H1 (cell line): Measurements from ENCODE around the gene PI4KA. TPM values are rescaled to one million over a fixed set of nuclear protein-coding genes. Genes with fewer than 3 reads are reported as not detected.

Experiments
- CTCF ChIA-PET: fragments of 300-600 bp; sonication (Branson Sonifier 250); formaldehyde crosslinking; loops from one replicate; lab custom pipeline; 2021; ENCODE audit not compliant: partially characterized antibody; lab: Charles Lee
- POLR2A ChIA-PET: fragments of 300-600 bp; sonication (Branson Sonifier 250); formaldehyde crosslinking; loops from one replicate; lab custom pipeline; 2021; ENCODE audit warnings: inconsistent platforms; ENCODE audit not compliant: partially characterized antibody; lab: Charles Lee
- DNase-seq, 2 experiments: peaks; one replicate each; pipeline versions ENCODE4 v3.0.0 to v3.0.0-alpha.2; 2010 to 2022; ENCODE audit warnings: low spot score in 2 of 2, low read depth in 1 of 2, mixed read lengths in 1 of 2
- FAIRE-seq: peaks from 2 replicates; lab custom pipeline; 2011; peaks lifted over from hg19 to GRCh38; lab: Jason Lieb, UNC
- H2AFZ ChIP-seq: 2 replicates; pipeline ENCODE4 v1.8.1; 2012; ENCODE audit warnings: low read length, inconsistent platforms
- H2AK5ac ChIP-seq: 2 replicates; pipeline ENCODE4 v1.6.1; 2013; ENCODE audit warnings: low read depth, low read length
- H2BK120ac ChIP-seq: replicated peaks from 2 replicates; pipeline ENCODE3; 2013; ENCODE audit warnings: low read depth, low read length, inconsistent platforms
- H2BK12ac ChIP-seq: 2 replicates; pipeline ENCODE4 v1.6.1; 2013; ENCODE audit warnings: low read depth, low read length
- H2BK15ac ChIP-seq: 2 replicates; pipeline ENCODE4 v1.6.1; 2013; ENCODE audit warnings: low read length
- H2BK20ac ChIP-seq: 2 replicates; pipeline ENCODE4 v1.6.1; 2013; ENCODE audit warnings: low read length
- H2BK5ac ChIP-seq: 2 replicates; pipeline ENCODE4 v1.6.1; 2013; ENCODE audit warnings: low read depth, low read length
- H3K14ac ChIP-seq: 2 replicates; pipeline ENCODE4 v1.6.1; 2013; ENCODE audit warnings: inconsistent platforms; ENCODE audit not compliant: insufficient read length
- H3K18ac ChIP-seq: 2 replicates; pipeline ENCODE4 v1.6.1; 2013; ENCODE audit warnings: low read length; ENCODE audit errors: extremely low read depth
- H3K23ac ChIP-seq: 2 replicates; pipeline ENCODE4 v1.6.1; 2013; ENCODE audit warnings: inconsistent platforms; ENCODE audit not compliant: insufficient read length
- H3K23me2 ChIP-seq: 2 replicates; pipeline ENCODE4 v1.6.1; 2013; ENCODE audit warnings: low read depth, low read length
- H3K27ac ChIP-seq: 2 replicates; pipeline ENCODE4 v1.6.1; 2011; ENCODE audit warnings: low read depth, low read length, inconsistent platforms
- H3K27me3 ChIP-seq, 4 experiments: replicated peaks in 1 of 4; 1 replicate in 1 of 4; 2 replicates in 3 of 4; pipeline versions ENCODE4 v1.6.1 to v1.8.1; 2011 to 2013; ENCODE audit warnings: low read length in 3 of 4, mild to moderate bottlenecking in 3 of 4, inconsistent platforms in 2 of 4, mixed read lengths in 2 of 4, moderate library complexity in 1 of 4; ENCODE audit not compliant: control insufficient read depth in 3 of 4, insufficient read depth in 3 of 4; ENCODE audit errors: extremely low read depth in 1 of 4
- H3K36me3 ChIP-seq, 4 experiments: 2 replicates each; pipeline versions ENCODE4 v1.6.1 to v1.8.1; 2011 to 2013; ENCODE audit warnings: mild to moderate bottlenecking in 4 of 4, low read length in 3 of 4, moderate library complexity in 2 of 4, control low read depth in 1 of 4, inconsistent platforms in 1 of 4; ENCODE audit not compliant: insufficient read depth in 4 of 4, control insufficient read depth in 2 of 4
- H3K4ac ChIP-seq: replicated peaks from 2 replicates; pipeline ENCODE3; 2013; ENCODE audit warnings: low read length, low read depth, mixed read lengths, inconsistent platforms; ENCODE audit not compliant: insufficient read length
- H3K4me1 ChIP-seq, 4 experiments: replicated peaks in 1 of 4; 1 replicate in 1 of 4; 2 replicates in 3 of 4; pipeline versions ENCODE4 v1.6.1 to v1.8.1; 2011 to 2013; ENCODE audit warnings: low read length in 3 of 4, inconsistent platforms in 2 of 4, mixed read lengths in 1 of 4; ENCODE audit not compliant: insufficient read depth in 4 of 4, control insufficient read depth in 3 of 4
- H3K4me2 ChIP-seq, 2 experiments: 2 replicates each; pipeline versions ENCODE4 v1.6.1 to v1.8.1; 2011 to 2013; ENCODE audit warnings: low read depth in 2 of 2, low read length in 2 of 2, control low read depth in 1 of 2, inconsistent platforms in 1 of 2, mild to moderate bottlenecking in 1 of 2; ENCODE audit not compliant: insufficient read depth in 1 of 2
- H3K4me3 ChIP-seq, 4 experiments: fragments of 200-600, 300-600 bp in 1 of 4; sonication (generic), shearing (Covaris generic), sonication (Bioruptor Twin) in 1 of 4; 2 replicates each; pipeline versions ENCODE4 v1.5.1 to v1.8.1; 2011 to 2016; ENCODE audit warnings: low read length in 4 of 4, low read depth in 3 of 4, control low read depth in 2 of 4, inconsistent platforms in 2 of 4, mild to moderate bottlenecking in 2 of 4, mixed read lengths in 1 of 4, moderate library complexity in 1 of 4; ENCODE audit not compliant: insufficient read depth in 2 of 4; ENCODE audit errors: extremely low read depth in 1 of 4
- H3K56ac ChIP-seq: replicated peaks from 2 replicates; pipeline ENCODE3; 2013; ENCODE audit warnings: low read depth, mild to moderate bottlenecking, mixed read lengths, low read length, inconsistent platforms; ENCODE audit not compliant: insufficient read length
- H3K79me1 ChIP-seq: 2 replicates; pipeline ENCODE4 v1.6.1; 2013; ENCODE audit warnings: low read depth, low read length, control low read depth
- H3K79me2 ChIP-seq, 2 experiments: 2 replicates each; pipeline versions ENCODE4 v1.6.1 to v1.8.1; 2012 to 2013; ENCODE audit warnings: low read length in 2 of 2, mild to moderate bottlenecking in 2 of 2, inconsistent platforms in 1 of 2; ENCODE audit not compliant: insufficient read depth in 2 of 2, control insufficient read depth in 1 of 2
- H3K9ac ChIP-seq, 4 experiments: replicated peaks in 1 of 4; 1 replicate in 1 of 4; 2 replicates in 3 of 4; pipeline versions ENCODE4 v1.6.1 to v1.8.1; 2011 to 2013; ENCODE audit warnings: low read depth in 3 of 4, low read length in 3 of 4, control low read depth in 2 of 4, mild to moderate bottlenecking in 2 of 4, moderate library complexity in 2 of 4, inconsistent platforms in 1 of 4; ENCODE audit errors: extremely low read depth in 1 of 4
- H3K9me3 ChIP-seq, 2 experiments: 2 replicates each; pipeline versions ENCODE4 v1.6.1 to v1.8.1; 2012 to 2013; ENCODE audit warnings: mild to moderate bottlenecking in 2 of 2, moderate library complexity in 2 of 2, control low read depth in 1 of 2, inconsistent platforms in 1 of 2, low read depth in 1 of 2, low read length in 1 of 2, mixed read lengths in 1 of 2; ENCODE audit not compliant: insufficient read depth in 2 of 2
- H4K20me1 ChIP-seq, 2 experiments: replicated peaks in 1 of 2; 2 replicates each; pipeline versions ENCODE3 to v1.8.1; 2011 to 2013; ENCODE audit warnings: inconsistent platforms in 2 of 2, low read length in 2 of 2, mild to moderate bottlenecking in 1 of 2; ENCODE audit not compliant: insufficient read depth in 2 of 2, control insufficient read depth in 1 of 2
- H4K5ac ChIP-seq: 2 replicates; pipeline ENCODE4 v1.6.1; 2013; ENCODE audit warnings: low read length, low read depth, mixed read lengths, inconsistent platforms; ENCODE audit not compliant: insufficient read length
- H4K8ac ChIP-seq: 2 replicates; pipeline ENCODE4 v1.8.0; 2013; ENCODE audit warnings: mild to moderate bottlenecking, moderate library complexity, low read length, inconsistent platforms; ENCODE audit not compliant: insufficient read depth; ENCODE audit errors: extremely low read depth
- H4K91ac ChIP-seq: replicated peaks from 2 replicates; pipeline ENCODE3; 2013; ENCODE audit warnings: low read length, mixed read lengths, inconsistent platforms; ENCODE audit not compliant: insufficient read length
- CBX8 ChIP-seq: fragments of 300-800, 300-1000 bp; sonication (generic); IDR thresholded peaks from 2 replicates; pipeline ENCODE4 v1.7.1; 2016; ENCODE audit warnings: low read depth, low read length, borderline replicate concordance
- CEBPB ChIP-seq: IDR thresholded peaks from 2 replicates; pipeline ENCODE4 v1.6.1; 2012; ENCODE audit warnings: low read depth, low read length
- EGR1 ChIP-seq: IDR thresholded peaks from 2 replicates; pipeline ENCODE4 v1.6.1; 2011; ENCODE audit warnings: low read depth, low read length, borderline replicate concordance
- EZH2 ChIP-seq: fragments of 200-600 bp; sonication (generic); IDR thresholded peaks from 2 replicates; pipeline ENCODE4 v1.7.1; 2012; ENCODE audit warnings: low read depth, mild to moderate bottlenecking, moderate library complexity, low read length, inconsistent platforms; ENCODE audit not compliant: severe bottlenecking
- HDAC6 ChIP-seq: IDR thresholded peaks from one replicate; pipeline ENCODE4 v1.7.1; 2012; ENCODE audit warnings: low read depth, mild to moderate bottlenecking, inconsistent platforms, low read length, moderate library complexity
- JUN ChIP-seq: IDR thresholded peaks from 2 replicates; pipeline ENCODE4 v1.6.1; 2011; ENCODE audit warnings: low read depth, mild to moderate bottlenecking, improper control_type of control experiment, low read length
- MAX ChIP-seq: IDR thresholded peaks from 2 replicates; pipeline ENCODE4 v1.6.1; 2012; ENCODE audit warnings: inconsistent platforms
- POLR2A ChIP-seq, 2 experiments: IDR thresholded peaks; 1 replicate in 1 of 2; 2 replicates in 1 of 2; pipeline ENCODE4 v1.6.1; 2011; ENCODE audit warnings: low read depth in 2 of 2, low read length in 2 of 2, mild to moderate bottlenecking in 2 of 2; ENCODE audit errors: control extremely low read depth in 1 of 2
- SIX5 ChIP-seq: IDR thresholded peaks from 2 replicates; pipeline ENCODE4 v1.6.1; 2011; ENCODE audit warnings: mild to moderate bottlenecking, low read depth, low read length
- TBP ChIP-seq: IDR thresholded peaks from 2 replicates; pipeline ENCODE4 v1.6.1; 2011; ENCODE audit warnings: low read depth, low read length, improper control_type of control experiment
- TEAD4 ChIP-seq: IDR thresholded peaks from 2 replicates; pipeline ENCODE4 v1.6.1; 2012; ENCODE audit warnings: low read depth, low read length, inconsistent platforms, mixed read lengths
- WGBS, 2 experiments: shearing (Covaris generic) in 1 of 2; methylation state at CpG; one replicate each; pipeline versions ENCODE4 v1.1.6 to v1.1.7; 2013 to 2015; ENCODE audit warnings: low lambda C conversion rate in 2 of 2, mixed read lengths in 2 of 2, inconsistent platforms in 1 of 2, low coverage in 1 of 2, missing lambda C conversion rate in 1 of 2; ENCODE audit not compliant: insufficient replicate concordance in 2 of 2, insufficient coverage in 1 of 2, insufficient read length in 1 of 2; ENCODE audit errors: extremely low coverage in 1 of 2, missing lambda C conversion rate in 1 of 2; 5-methylcytosine and 5-hydroxymethylcytosine counted together
- polyA plus RNA-seq, 7 experiments: library from polyadenylated mRNA; depleted of rRNA in 3 of 7; stranded (reverse) in 5 of 7; unstranded in 2 of 7; fragments of >200 nt in 5 of 7; fragments of 200-250 nt in 2 of 7; gene quantifications; 1 replicate in 5 of 7; 2 replicates in 1 of 7; 4 replicates in 1 of 7; pipeline versions ENCODE4 v1.2.1 to v1.2.3, GENCODE V29; 2011 to 2013; ENCODE audit warnings: missing spikeins in 2 of 7, mixed read lengths in 2 of 7
- total RNA-seq: library from RNA; stranded (reverse); fragmentation: NEBNext Ultra II Directional; extraction: Animal tissue kit (Norgen Biotek cat#: 25700); gene quantifications from 2 replicates; pipeline ENCODE4 v1.2.1, GENCODE V29; 2021
- TF ChIP-seq, protein P1 (sequence below): IDR thresholded peaks from 2 replicates; pipeline ENCODE4 v1.6.1; 2012; ENCODE audit warnings: low read length, inconsistent platforms

PI4KA gene
- total and polyA plus RNA-seq, 2 of the 8 experiments (the other 6 are each of a cell fraction or from before 2014, with no cell fraction given) = 22.5 to 37.7 TPM

DNA sequence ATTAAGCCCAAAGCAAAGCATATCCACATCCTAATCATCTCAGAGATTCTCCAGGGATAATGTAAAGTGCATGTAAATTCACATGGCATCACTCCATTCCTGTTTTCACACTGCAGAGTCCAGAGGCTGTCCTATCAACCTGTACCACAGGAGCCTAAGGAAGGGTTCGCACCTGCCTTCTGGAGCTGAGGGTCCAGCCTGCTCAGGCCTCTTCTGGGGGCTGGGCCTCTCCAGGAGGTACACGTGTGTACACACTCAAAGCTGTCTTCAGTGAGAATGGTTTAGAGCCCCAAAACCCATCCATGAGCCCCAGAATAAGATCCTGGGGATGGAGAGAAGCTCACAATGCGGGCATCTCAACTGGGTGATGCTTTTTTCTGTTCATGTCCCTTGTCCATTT is 23.9 kb downstream of the PI4KA start:
- Histone ChIP-seq H3K56ac (no peak overlapping the region), H3K9ac (no peak overlapping the region), H3K23me2 (no peaks in the 10 kb centered on the region), H2BK12ac (no peak overlapping the region), H3K36me3 (peaks cover 0 to 5% (median 1%) of the 10 kb centered on the region in 4 experiments; a peak in 1 of 8 replicates), H3K23ac (no peak overlapping the region), H4K20me1 (no peaks in the 10 kb centered on the region), H3K4me3 (no peak overlapping the region), H4K91ac (no peak overlapping the region), H2BK5ac (no peak overlapping the region), H4K5ac (no peak overlapping the region), H3K79me1 (no peaks in the 10 kb centered on the region), H2BK120ac (no peak overlapping the region), H2AK5ac (no peak overlapping the region), H3K18ac (no peak overlapping the region), H3K4me1 (no peaks in the 10 kb centered on the region), H2AFZ (no peak overlapping the region), H3K27ac (no peak overlapping the region), H3K14ac (no peak overlapping the region), H3K4ac (no peak overlapping the region), H3K9me3 (no peaks in the 10 kb centered on the region), H3K4me2 (no peak overlapping the region), H4K8ac (no peak overlapping the region), H2BK15ac (no peak overlapping the region), H2BK20ac (no peak overlapping the region), H3K79me2 (no peaks in the 10 kb centered on the region), H3K27me3 (no peaks in the 10 kb centered on the region)
- TF ChIP-seq CBX8 (no peak), HDAC6 (no peak), EGR1 (no peak), POLR2A (IDR thresholded peaks at IDR 0.05; ENCODE audit: control extremely low read depth in 1 of 2, low read depth in 2 of 2, low read length in 2 of 2) (no peak), CEBPB (no peak), MAX (no peak), SIX5 (no peak), JUN (no peak), TEAD4 (no peak), TBP (no peak), EZH2 (no peak)
- TF ChIP-seq, protein P1, sequence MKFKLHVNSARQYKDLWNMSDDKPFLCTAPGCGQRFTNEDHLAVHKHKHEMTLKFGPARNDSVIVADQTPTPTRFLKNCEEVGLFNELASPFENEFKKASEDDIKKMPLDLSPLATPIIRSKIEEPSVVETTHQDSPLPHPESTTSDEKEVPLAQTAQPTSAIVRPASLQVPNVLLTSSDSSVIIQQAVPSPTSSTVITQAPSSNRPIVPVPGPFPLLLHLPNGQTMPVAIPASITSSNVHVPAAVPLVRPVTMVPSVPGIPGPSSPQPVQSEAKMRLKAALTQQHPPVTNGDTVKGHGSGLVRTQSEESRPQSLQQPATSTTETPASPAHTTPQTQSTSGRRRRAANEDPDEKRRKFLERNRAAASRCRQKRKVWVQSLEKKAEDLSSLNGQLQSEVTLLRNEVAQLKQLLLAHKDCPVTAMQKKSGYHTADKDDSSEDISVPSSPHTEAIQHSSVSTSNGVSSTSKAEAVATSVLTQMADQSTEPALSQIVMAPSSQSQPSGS = no peak
- no peak for DNase-seq
- ChIA-PET CTCF (interaction anchor here (0.8 to 1.7 kb wide), 3 partner anchors 27 to 50 kb away, joined by 3 to 6 read pairs (median 4); no protein-coding TSS in a partner anchor), POLR2A (no interaction called here)
- WGBS, 2 experiments = 89% methylated on average over 3 of the region's 3 CpGs; no CpG with 5 or more reads in 1 of the 2 experiments
- no peak for FAIRE-seq
